ENCODE data around the gene PIEZO2.

- TF ChIP-seq POLR2AphosphoS5 (IDR thresholded peaks at IDR 0.05) (no peak), POLR2A (IDR thresholded peaks at IDR 0.05) (no peak)
- TF ChIP-seq, protein P1, sequence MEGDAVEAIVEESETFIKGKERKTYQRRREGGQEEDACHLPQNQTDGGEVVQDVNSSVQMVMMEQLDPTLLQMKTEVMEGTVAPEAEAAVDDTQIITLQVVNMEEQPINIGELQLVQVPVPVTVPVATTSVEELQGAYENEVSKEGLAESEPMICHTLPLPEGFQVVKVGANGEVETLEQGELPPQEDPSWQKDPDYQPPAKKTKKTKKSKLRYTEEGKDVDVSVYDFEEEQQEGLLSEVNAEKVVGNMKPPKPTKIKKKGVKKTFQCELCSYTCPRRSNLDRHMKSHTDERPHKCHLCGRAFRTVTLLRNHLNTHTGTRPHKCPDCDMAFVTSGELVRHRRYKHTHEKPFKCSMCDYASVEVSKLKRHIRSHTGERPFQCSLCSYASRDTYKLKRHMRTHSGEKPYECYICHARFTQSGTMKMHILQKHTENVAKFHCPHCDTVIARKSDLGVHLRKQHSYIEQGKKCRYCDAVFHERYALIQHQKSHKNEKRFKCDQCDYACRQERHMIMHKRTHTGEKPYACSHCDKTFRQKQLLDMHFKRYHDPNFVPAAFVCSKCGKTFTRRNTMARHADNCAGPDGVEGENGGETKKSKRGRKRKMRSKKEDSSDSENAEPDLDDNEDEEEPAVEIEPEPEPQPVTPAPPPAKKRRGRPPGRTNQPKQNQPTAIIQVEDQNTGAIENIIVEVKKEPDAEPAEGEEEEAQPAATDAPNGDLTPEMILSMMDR (IDR thresholded peaks at IDR 0.05 in 8 of 11, conservative IDR thresholded peaks at IDR 0.05 in 3 of 11) = no peak
Observed at GRCh38 chr18:10713409-10713808, 436.0 kb downstream of the PIEZO2 start.

Measured in spleen (tissue), 7 donors.